Liver (tissue), 9 donors: ENCODE measurements around the gene EXOC4. TPM values are rescaled to one million over a fixed set of nuclear protein-coding genes. Genes with fewer than 3 reads are reported as not detected.

Experiments
- DNase-seq: peaks from one replicate; pipeline ENCODE4 v3.0.0-alpha.2; 2017; ENCODE audit warnings: low spot score
- H3K27ac ChIP-seq, 2 donors: one replicate each; pipeline ENCODE4 v1.7.0; 2013; ENCODE audit warnings: inconsistent platforms in 2 of 2, low read length in 2 of 2, control low read depth in 1 of 2, low read depth in 1 of 2, mild to moderate bottlenecking in 1 of 2
- H3K27me3 ChIP-seq, 4 donors: one replicate each; pipeline versions ENCODE4 v1.6.1 to v1.7.0; 2013; ENCODE audit warnings: low read length in 3 of 4, inconsistent platforms in 1 of 4, mild to moderate bottlenecking in 1 of 4, moderate library complexity in 1 of 4; ENCODE audit not compliant: control insufficient read depth in 4 of 4, insufficient read depth in 4 of 4
- H3K36me3 ChIP-seq, 4 donors: one replicate each; pipeline versions ENCODE4 v1.6.1 to v1.7.0; 2013; ENCODE audit warnings: low read length in 3 of 4, mild to moderate bottlenecking in 3 of 4, low read depth in 1 of 4, moderate library complexity in 1 of 4; ENCODE audit not compliant: control insufficient read depth in 4 of 4, insufficient read depth in 3 of 4
- H3K4me1 ChIP-seq, 4 donors: one replicate each; pipeline versions ENCODE4 v1.6.1 to v1.7.0; 2013; ENCODE audit warnings: low read length in 3 of 4, mild to moderate bottlenecking in 3 of 4, moderate library complexity in 1 of 4; ENCODE audit not compliant: control insufficient read depth in 4 of 4, insufficient read depth in 4 of 4
- H3K4me3 ChIP-seq, 3 donors: one replicate each; pipeline versions ENCODE4 v1.6.1 to v1.7.0; 2013; ENCODE audit warnings: low read length in 3 of 3, control low read depth in 1 of 3, low read depth in 1 of 3, mild to moderate bottlenecking in 1 of 3
- H3K9ac ChIP-seq, 2 donors: one replicate each; pipeline ENCODE4 v1.7.0; 2013; ENCODE audit warnings: low read length in 2 of 2, mild to moderate bottlenecking in 2 of 2, moderate library complexity in 2 of 2, control low read depth in 1 of 2, low read depth in 1 of 2
- H3K9me3 ChIP-seq, 4 donors: one replicate each; pipeline versions ENCODE4 v1.6.1 to v1.7.0; 2013; ENCODE audit warnings: low read length in 3 of 4; ENCODE audit not compliant: control insufficient read depth in 4 of 4
- CTCF ChIP-seq: fragments of 150-350 bp; IDR thresholded peaks from 2 replicates; pipeline ENCODE4 v1.5.1; 2017; ENCODE audit warnings: improper control_type of control experiment, low read depth, low read length; ENCODE audit not compliant: missing input control
- EGR1 ChIP-seq, 2 donors: IDR thresholded peaks; 2 replicates each; pipeline ENCODE4 v1.6.1; 2016 to 2018; ENCODE audit warnings: antibody characterized with exemption in 2 of 2, low read depth in 2 of 2
- FOXA1 ChIP-seq: IDR thresholded peaks from 2 replicates; pipeline ENCODE4 v1.6.1; 2016; ENCODE audit warnings: antibody characterized with exemption
- FOXA2 ChIP-seq: IDR thresholded peaks from 2 replicates; pipeline ENCODE4 v1.6.1; 2016; ENCODE audit warnings: antibody characterized with exemption
- GABPA ChIP-seq, 2 donors: IDR thresholded peaks in 1 of 2; conservative IDR thresholded peaks in 1 of 2; 2 replicates each; pipeline ENCODE4 v1.6.1; 2016; ENCODE audit warnings: antibody characterized with exemption in 2 of 2, mild to moderate bottlenecking in 1 of 2, moderate library complexity in 1 of 2
- NR2F2 ChIP-seq: IDR thresholded peaks from 2 replicates; pipeline ENCODE4 v1.6.1; 2016; ENCODE audit warnings: antibody characterized with exemption
- RAD21 ChIP-seq, 2 donors: IDR thresholded peaks; 2 replicates each; pipeline ENCODE4 v1.6.1; 2016; ENCODE audit warnings: antibody characterized with exemption in 2 of 2, mild to moderate bottlenecking in 2 of 2
- REST ChIP-seq: IDR thresholded peaks from 2 replicates; pipeline ENCODE4 v1.6.1; 2016; ENCODE audit warnings: antibody characterized with exemption, mild to moderate bottlenecking
- RXRA ChIP-seq, 2 donors: IDR thresholded peaks; 2 replicates each; pipeline ENCODE4 v1.6.1; 2017 to 2018; ENCODE audit warnings: antibody characterized with exemption in 2 of 2, mild to moderate bottlenecking in 1 of 2
- WGBS: extraction: QIAGEN DNeasy Blood & Tissue Kit; methylation state at CpG from one replicate; pipeline ENCODE4 v1.1.7; 2013; 5-methylcytosine and 5-hydroxymethylcytosine counted together
- polyA plus RNA-seq, 2 donors: library from polyadenylated mRNA; stranded (reverse) in 1 of 2; unstranded in 1 of 2; fragments of 200-250 nt in 1 of 2; fragments of >200 nt in 1 of 2; fragmentation: Nextera tagmentation in 1 of 2; extraction: Ambion mirVana in 1 of 2; gene quantifications; one replicate each; pipeline versions ENCODE4 v1.2.1 to v1.2.3, GENCODE V29; 2013 to 2015
- total RNA-seq, 2 donors: library from RNA; depleted of rRNA; stranded (reverse); fragments of >200 nt; gene quantifications; one replicate each; pipeline ENCODE4 v1.2.3, GENCODE V29; 2014
- TF ChIP-seq, protein P1 (sequence below): IDR thresholded peaks from 2 replicates; pipeline ENCODE4 v1.6.1; 2016; ENCODE audit warnings: antibody characterized with exemption
- donor health status: healthy.
- donor health status: healthy.
- donor health status: healthy.
- donor health status: healthy.
- donor health status: healthy.

The EXOC4 gene
- total and polyA plus RNA-seq, 4 donors, result 9.5 to 55.9 (median 23.6) TPM

DNA sequence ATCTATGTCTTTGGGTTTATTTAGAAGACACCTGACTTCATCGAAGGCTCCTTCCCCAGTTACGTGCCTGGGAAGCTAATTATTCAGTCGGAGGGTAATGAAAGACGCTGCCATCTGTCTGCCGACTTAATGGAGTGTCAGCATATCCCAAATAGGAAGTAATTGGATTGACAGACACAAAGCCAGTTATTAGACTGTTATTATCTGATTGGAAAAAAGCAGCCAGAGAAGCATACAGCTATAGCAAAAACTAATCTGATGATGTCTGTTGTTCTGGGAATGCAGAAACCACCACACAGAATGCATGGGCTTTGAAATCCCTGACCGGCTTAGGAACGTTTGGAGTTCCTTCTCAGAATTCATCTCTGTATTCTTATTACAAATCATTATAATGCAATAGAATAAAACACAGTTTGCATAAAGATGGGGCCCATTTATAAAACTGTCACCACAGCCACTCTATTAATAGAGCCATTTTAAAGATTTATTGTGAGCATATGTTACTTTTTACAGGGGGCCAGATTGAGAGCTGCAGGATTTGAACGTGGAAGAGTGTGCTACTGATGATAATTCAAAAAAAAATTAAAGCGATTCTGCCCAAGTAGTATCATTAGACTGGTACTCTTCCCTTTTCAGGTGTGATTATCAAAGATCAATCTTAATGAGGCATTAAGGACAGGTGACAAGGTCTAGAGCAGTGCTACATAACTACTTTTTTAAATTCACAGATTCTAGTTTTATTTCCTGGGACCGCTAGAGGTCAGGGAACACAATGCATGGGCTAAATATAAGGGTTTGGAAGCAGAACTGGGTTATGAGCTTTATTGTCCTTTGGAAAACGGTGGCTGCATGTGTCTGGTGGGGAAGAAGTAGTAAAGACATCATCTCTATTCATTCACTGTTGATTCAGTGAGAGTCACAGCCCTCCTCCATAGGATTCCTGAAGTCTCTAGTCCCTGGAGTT is 544.2 kb downstream of the EXOC4 start:
- no peaks in the 10 kb centered on the region for H3K36me3 ChIP-seq
- H3K4me1 ChIP-seq, result no peaks in the 10 kb centered on the region
- DNase-seq, result no peak
- H3K9ac ChIP-seq, result no peak overlapping the region
- no peak overlapping the region for H3K27ac ChIP-seq
- TF ChIP-seq RXRA (IDR thresholded peaks at IDR 0.05) (no peak), FOXA2 (no peak)
- no peaks in the 10 kb centered on the region for H3K27me3 ChIP-seq
- H3K4me3 ChIP-seq, result no peak overlapping the region
- 96% methylated on average over 11 of the region's 11 CpGs for WGBS
- H3K9me3 ChIP-seq, result no peaks in the 10 kb centered on the region

- 89% methylated on average over 3 of the region's 3 CpGs for WGBS
- H3K9me3 ChIP-seq, result no peaks in the 10 kb centered on the region
- H3K27ac ChIP-seq, result no peak overlapping the region
- H3K27me3 ChIP-seq, result no peaks in the 10 kb centered on the region
- TF ChIP-seq RAD21 (IDR thresholded peaks at IDR 0.05) (no peak), RXRA (IDR thresholded peaks at IDR 0.05) (no peak), GABPA (IDR thresholded peaks at IDR 0.05 in 1 of 2, conservative IDR thresholded peaks at IDR 0.05 in 1 of 2) (no peak), EGR1 (IDR thresholded peaks at IDR 0.05; ENCODE audit: low read depth in 2 of 2) (no peak), FOXA2 (no peak), CTCF (no peak), FOXA1 (no peak), REST (no peak), NR2F2 (no peak)
- TF ChIP-seq, protein P1, sequence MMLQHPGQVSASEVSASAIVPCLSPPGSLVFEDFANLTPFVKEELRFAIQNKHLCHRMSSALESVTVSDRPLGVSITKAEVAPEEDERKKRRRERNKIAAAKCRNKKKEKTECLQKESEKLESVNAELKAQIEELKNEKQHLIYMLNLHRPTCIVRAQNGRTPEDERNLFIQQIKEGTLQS, result no peak
- no peak overlapping the region for H3K4me3 ChIP-seq
- H3K9ac ChIP-seq, result no peak overlapping the region
- DNase-seq, result no peak
- no peaks in the 10 kb centered on the region for H3K36me3 ChIP-seq
- H3K4me1 ChIP-seq, result no peaks in the 10 kb centered on the region
Measured at GRCh38 chr7:133797818-133798520, 545.1 kb downstream of the EXOC4 start.
